DOHH2 (cell line): ENCODE results near the gene TMEM74B.

Experiments used
- H3F3A ChIP-seq: fragments of 200-600 bp; sonication (generic), shearing (Covaris generic); 2 replicates; pipeline ENCODE4 v1.6.0; 2016; ENCODE audit warnings: antibody characterized with exemption, mild to moderate bottlenecking; ENCODE audit not compliant: control insufficient read depth, insufficient read depth
- H3K27ac ChIP-seq: fragments of 200-600 bp; sonication (generic); 2 replicates; pipeline ENCODE4 v1.5.1; 2014; ENCODE audit warnings: low read depth, mild to moderate bottlenecking, low read length, moderate library complexity
- H3K27me3 ChIP-seq: fragments of 200-600 bp; sonication (generic); 2 replicates; pipeline ENCODE4 v1.6.1; 2014; ENCODE audit warnings: mild to moderate bottlenecking, low read length, mixed read lengths; ENCODE audit not compliant: control insufficient read depth
- H3K36me3 ChIP-seq: fragments of 200-600 bp; sonication (generic); 2 replicates; pipeline ENCODE4 v1.6.1; 2014; ENCODE audit warnings: mild to moderate bottlenecking, low read length, moderate library complexity, mixed read lengths; ENCODE audit not compliant: control insufficient read depth
- H3K4me1 ChIP-seq: fragments of 200-600 bp; sonication (generic); 2 replicates; pipeline ENCODE4 v1.6.1; 2014; ENCODE audit warnings: mild to moderate bottlenecking, low read length, mixed read lengths; ENCODE audit not compliant: control insufficient read depth
- H3K4me2 ChIP-seq: fragments of 200-600 bp; sonication (generic); 2 replicates; pipeline ENCODE4 v1.6.0; 2014; ENCODE audit warnings: mild to moderate bottlenecking, low read length, moderate library complexity
- H3K4me3 ChIP-seq: fragments of 200-600 bp; sonication (generic); 2 replicates; pipeline ENCODE4 v1.5.1; 2014; ENCODE audit warnings: mild to moderate bottlenecking, low read length, mixed read lengths
- H3K79me2 ChIP-seq: fragments of 200-600 bp; sonication (generic); 2 replicates; pipeline ENCODE4 v1.6.1; 2014; ENCODE audit warnings: mild to moderate bottlenecking, low read length, mixed read lengths; ENCODE audit not compliant: control insufficient read depth
- H3K9me2 ChIP-seq: fragments of 200-600 bp; sonication (generic); replicated peaks from 2 replicates; pipeline ENCODE4 v1.6.1; 2014; ENCODE audit warnings: mild to moderate bottlenecking, low read length, mixed read lengths; ENCODE audit not compliant: control insufficient read depth
- H3K9me3 ChIP-seq: fragments of 200-600 bp; sonication (generic); 2 replicates; pipeline ENCODE4 v1.6.1; 2014; ENCODE audit warnings: antibody characterized with exemption, low read length, mixed read lengths; ENCODE audit not compliant: control insufficient read depth, insufficient read depth
- H4K20me1 ChIP-seq: fragments of 200-600 bp; sonication (generic); 2 replicates; pipeline ENCODE4 v1.6.0; 2014; ENCODE audit warnings: low read depth, mild to moderate bottlenecking, antibody characterized with exemption, low read length, moderate library complexity; ENCODE audit not compliant: control insufficient read depth, insufficient read depth
- CTCF ChIP-seq: fragments of 200-600 bp; sonication (generic); IDR thresholded peaks from one replicate; pipeline ENCODE4 v1.5.1; 2014; ENCODE audit warnings: antibody characterized with exemption, mild to moderate bottlenecking, low read depth, low read length; ENCODE audit not compliant: poor library complexity, severe bottlenecking
- EZH2phosphoT487 ChIP-seq: fragments of 200-600 bp; sonication (generic); IDR thresholded peaks from 2 replicates; pipeline ENCODE4 v1.6.1; 2017; ENCODE audit warnings: borderline replicate concordance, mild to moderate bottlenecking, antibody characterized with exemption, low read length, moderate library complexity, mixed read lengths

TMEM74B gene

GRCh38 chr20:1160496-1160895 lies 24.3 kb downstream of the TMEM74B start:
- Histone ChIP-seq H3F3A (no peaks in the 10 kb centered on the region), H3K4me2 (no peak overlapping the region), H3K79me2 (no peaks in the 10 kb centered on the region), H3K4me1 (no peaks in the 10 kb centered on the region; the same call in 1 of the 2 replicates), H4K20me1 (no peaks in the 10 kb centered on the region), H3K27ac (no peak overlapping the region), H3K27me3 (no peaks in the 10 kb centered on the region), H3K4me3 (no peak overlapping the region), H3K36me3 (peaks cover 37% of the 10 kb centered on the region), H3K9me3 (no peaks in the 10 kb centered on the region), H3K9me2 (no peaks in the 10 kb centered on the region)
- TF ChIP-seq CTCF (no peak), EZH2phosphoT487 (no peak)

- no peaks in the 10 kb centered on the region for H3F3A ChIP-seq
- no peaks in the 10 kb centered on the region for H3K9me3 ChIP-seq
- no peaks in the 10 kb centered on the region for H3K9me2 ChIP-seq
- H3K27me3 ChIP-seq: no peaks in the 10 kb centered on the region
- H3K4me2 ChIP-seq: no peak overlapping the region
- no peaks in the 10 kb centered on the region for H3K79me2 ChIP-seq
- no peak overlapping the region for H3K4me3 ChIP-seq
- H3K36me3 ChIP-seq: peaks cover 31% of the 10 kb centered on the region
- H3K4me1 ChIP-seq: no peaks in the 10 kb centered on the region
- no peak for TF ChIP-seq CTCF
- TF ChIP-seq EZH2phosphoT487: no peak
- no peak overlapping the region for H3K27ac ChIP-seq
- H4K20me1 ChIP-seq: no peaks in the 10 kb centered on the region
These were observed 29.4 kb downstream of the TMEM74B start for GRCh38 chr20:1155342-1155741.

- no peaks in the 10 kb centered on the region for H3F3A ChIP-seq
- H3K4me2 ChIP-seq: no peak overlapping the region
- no peaks in the 10 kb centered on the region for H3K9me2 ChIP-seq
- no peaks in the 10 kb centered on the region for H4K20me1 ChIP-seq
- H3K36me3 ChIP-seq: peaks cover 28% of the 10 kb centered on the region
- H3K27ac ChIP-seq: no peak overlapping the region
- H3K9me3 ChIP-seq: no peaks in the 10 kb centered on the region
- H3K27me3 ChIP-seq: no peaks in the 10 kb centered on the region
- TF ChIP-seq CTCF (no peak), EZH2phosphoT487 (no peak)
- no peaks in the 10 kb centered on the region for H3K79me2 ChIP-seq
- H3K4me1 ChIP-seq: no peaks in the 10 kb centered on the region
- H3K4me3 ChIP-seq: no peak overlapping the region
These were observed 30.1 kb downstream of the TMEM74B start for GRCh38 chr20:1154691-1155090.

GRCh38 chr20:1154226-1154625 lies 30.6 kb downstream of the TMEM74B start:
- no peak for TF ChIP-seq CTCF
- Histone ChIP-seq H3K9me2 (no peaks in the 10 kb centered on the region), H3K4me3 (no peak overlapping the region), H3K9me3 (no peaks in the 10 kb centered on the region), H3K4me1 (no peaks in the 10 kb centered on the region), H3K36me3 (peaks cover 30% of the 10 kb centered on the region), H3K4me2 (no peak overlapping the region), H3K27ac (no peak overlapping the region), H3F3A (no peaks in the 10 kb centered on the region), H4K20me1 (no peaks in the 10 kb centered on the region), H3K79me2 (no peaks in the 10 kb centered on the region), H3K27me3 (no peaks in the 10 kb centered on the region)
